Measurements from ENCODE around the gene PIK3R5.
A peak's percentile ranks its signal among the peaks of the same experiment; 100 is the strongest.

PIK3R5 gene

GRCh38 chr17:8965394-8966168 lies at the start of gene PIK3R5:
TSS of gene PIK3R5 (minus strand) at chr17:8965707. CDS start at chr17:8911494, 54,213 bp downstream.
- DNase-seq, result peak; percentile 83
- ATAC-seq, result peak; percentile 67
- Mint-ChIP-seq H3K36me3 (ENCODE audit: low read depth) (peaks cover 29% of the 10 kb centered on the region), H3K27ac (peak within 1 kb of the TSS; percentile 74), H3K4me3 (peak within 1 kb of the TSS; percentile 88), H3K27me3 (no peaks in the 10 kb centered on the region), H3K4me1 (peaks cover 55% of the 10 kb centered on the region), H3K9me3 (peaks cover 11% of the 10 kb centered on the region)

GRCh38 chr17:9011001-9011400 lies 45.5 kb upstream of the PIK3R5 start:
- Mint-ChIP-seq H3K27me3 (peaks cover 58% of the 10 kb centered on the region), H3K36me3 (ENCODE audit: low read depth) (no peaks in the 10 kb centered on the region), H3K27ac (no peak overlapping the region), H3K4me1 (no peaks in the 10 kb centered on the region), H3K4me3 (no peak overlapping the region), H3K9me3 (no peaks in the 10 kb centered on the region)
- ATAC-seq, result no peak
- DNase-seq, result no peak

GRCh38 chr17:9009737-9010136 lies 44.2 kb upstream of the PIK3R5 start:
- ATAC-seq, result no peak
- Mint-ChIP-seq H3K27ac (no peak overlapping the region), H3K4me3 (no peak overlapping the region), H3K9me3 (peaks cover 3% of the 10 kb centered on the region), H3K4me1 (no peaks in the 10 kb centered on the region), H3K36me3 (ENCODE audit: low read depth) (no peaks in the 10 kb centered on the region), H3K27me3 (peaks cover 66% of the 10 kb centered on the region)
- no peak for DNase-seq

GRCh38 chr17:9009096-9009495 lies 43.6 kb upstream of the PIK3R5 start:
- no peak for ATAC-seq
- no peaks in the 10 kb centered on the region for H3K4me1 Mint-ChIP-seq
- no peak overlapping the region for H3K27ac Mint-ChIP-seq
- H3K36me3 Mint-ChIP-seq (ENCODE audit: low read depth), result no peaks in the 10 kb centered on the region
- no peak overlapping the region for H3K4me3 Mint-ChIP-seq
- peaks cover 68% of the 10 kb centered on the region for H3K27me3 Mint-ChIP-seq
- H3K9me3 Mint-ChIP-seq, result peaks cover 3% of the 10 kb centered on the region
- DNase-seq, result no peak

GRCh38 chr17:9007052-9007714 lies 41.7 kb upstream of the PIK3R5 start:
- peaks cover 69% of the 10 kb centered on the region for H3K27me3 Mint-ChIP-seq

GRCh38 chr17:9006175-9006767 lies 40.8 kb upstream of the PIK3R5 start:
- Mint-ChIP-seq H3K27ac (no peak overlapping the region), H3K4me1 (peaks cover 12% of the 10 kb centered on the region), H3K36me3 (ENCODE audit: low read depth) (no peaks in the 10 kb centered on the region), H3K4me3 (no peak overlapping the region), H3K27me3 (peaks cover 71% of the 10 kb centered on the region), H3K9me3 (peaks cover 3% of the 10 kb centered on the region)
- no peak for DNase-seq
- no peak for ATAC-seq

More at GRCh38 chr17:9007052-9007714, 41.7 kb upstream of the PIK3R5 start:
- DNase-seq (no peak), ATAC-seq (no peak)
- Mint-ChIP-seq H3K4me1 (peaks cover 7% of the 10 kb centered on the region), H3K36me3 (ENCODE audit: low read depth) (no peaks in the 10 kb centered on the region), H3K27ac (no peak overlapping the region), H3K4me3 (no peak overlapping the region), H3K9me3 (peaks cover 3% of the 10 kb centered on the region)

- DNase-seq (no peak), ATAC-seq (no peak)
- Mint-ChIP-seq H3K4me1 (peaks cover 12% of the 10 kb centered on the region), H3K36me3 (ENCODE audit: low read depth) (no peaks in the 10 kb centered on the region), H3K4me3 (peak overlapping the region; percentile 30), H3K9me3 (peaks cover 3% of the 10 kb centered on the region), H3K27ac (no peak overlapping the region), H3K27me3 (peaks cover 69% of the 10 kb centered on the region)
These were observed 39.4 kb upstream of the PIK3R5 start for GRCh38 chr17:9004961-9005285.

GRCh38 chr17:9004132-9004960 lies 38.8 kb upstream of the PIK3R5 start:
- DNase-seq, result no peak
- Mint-ChIP-seq H3K27ac (no peak overlapping the region), H3K4me1 (peaks cover 12% of the 10 kb centered on the region)

GRCh38 chr17:9003355-9004131 lies 38.0 kb upstream of the PIK3R5 start:
- peak overlapping the region; percentile 36 for H3K4me3 Mint-ChIP-seq
- no peak overlapping the region for H3K27ac Mint-ChIP-seq
- peaks cover 3% of the 10 kb centered on the region for H3K9me3 Mint-ChIP-seq
- H3K36me3 Mint-ChIP-seq (ENCODE audit: low read depth), result no peaks in the 10 kb centered on the region
- ATAC-seq, result no peak
- DNase-seq, result no peak
- H3K4me1 Mint-ChIP-seq, result peaks cover 12% of the 10 kb centered on the region
- H3K27me3 Mint-ChIP-seq, result peaks cover 68% of the 10 kb centered on the region

More at GRCh38 chr17:9004132-9004960, 38.8 kb upstream of the PIK3R5 start:
- Mint-ChIP-seq H3K27me3 (peaks cover 68% of the 10 kb centered on the region), H3K36me3 (ENCODE audit: low read depth) (no peaks in the 10 kb centered on the region), H3K9me3 (peaks cover 3% of the 10 kb centered on the region), H3K4me3 (no peak overlapping the region)
- ATAC-seq, result no peak

- Mint-ChIP-seq H3K27ac (no peak overlapping the region), H3K4me1 (peaks cover 17% of the 10 kb centered on the region), H3K36me3 (ENCODE audit: low read depth) (no peaks in the 10 kb centered on the region), H3K27me3 (peaks cover 68% of the 10 kb centered on the region), H3K9me3 (peaks cover 3% of the 10 kb centered on the region), H3K4me3 (peak overlapping the region; percentile 52)
- ATAC-seq, result peak; percentile 53
- peak; percentile 50 for DNase-seq
These were observed 37.3 kb upstream of the PIK3R5 start for GRCh38 chr17:9002606-9003354.

- Mint-ChIP-seq H3K9me3 (peaks cover 3% of the 10 kb centered on the region), H3K4me1 (peaks cover 17% of the 10 kb centered on the region), H3K4me3 (peak overlapping the region; percentile 52), H3K36me3 (ENCODE audit: low read depth) (no peaks in the 10 kb centered on the region), H3K27ac (no peak overlapping the region), H3K27me3 (peaks cover 64% of the 10 kb centered on the region)
- ATAC-seq, result no peak
- no peak for DNase-seq
These were observed 36.7 kb upstream of the PIK3R5 start for GRCh38 chr17:9002227-9002605.

GRCh38 chr17:9001559-9001958 lies 36.1 kb upstream of the PIK3R5 start:
- no peak overlapping the region for H3K4me3 Mint-ChIP-seq
- DNase-seq, result no peak
- H3K9me3 Mint-ChIP-seq, result peaks cover 3% of the 10 kb centered on the region
- no peak for ATAC-seq
- H3K4me1 Mint-ChIP-seq, result peaks cover 17% of the 10 kb centered on the region
- no peak overlapping the region for H3K27ac Mint-ChIP-seq
- no peaks in the 10 kb centered on the region for H3K36me3 Mint-ChIP-seq (ENCODE audit: low read depth)
- H3K27me3 Mint-ChIP-seq, result peaks cover 58% of the 10 kb centered on the region

- DNase-seq (peak; percentile 79), ATAC-seq (peak; percentile 61)
- H3K36me3 Mint-ChIP-seq (ENCODE audit: low read depth), result no peaks in the 10 kb centered on the region
- H3K4me3 Mint-ChIP-seq, result no peak overlapping the region
- no peak overlapping the region for H3K27ac Mint-ChIP-seq
- H3K9me3 Mint-ChIP-seq, result no peaks in the 10 kb centered on the region
- H3K27me3 Mint-ChIP-seq, result peaks cover 29% of the 10 kb centered on the region
- H3K4me1 Mint-ChIP-seq, result peaks cover 25% of the 10 kb centered on the region
These were observed 32.6 kb upstream of the PIK3R5 start for GRCh38 chr17:8997994-8998628.
